GM23248 (cell line): ENCODE results near the gene HTR3C.

Experiments used
- EZH2 ChIP-seq: fragments of 200-600 bp; sonication (generic); IDR thresholded peaks from 2 replicates; pipeline ENCODE4 v1.6.1; 2018; ENCODE audit warnings: antibody characterized with exemption, mild to moderate bottlenecking; ENCODE audit not compliant: insufficient read depth, poor library complexity, severe bottlenecking
- EZH2phosphoT487 ChIP-seq: fragments of 200-600 bp; sonication (generic); IDR thresholded peaks from 2 replicates; pipeline ENCODE4 v1.6.1; 2018; ENCODE audit warnings: antibody characterized with exemption, moderate library complexity, mild to moderate bottlenecking, low read depth; ENCODE audit not compliant: insufficient read depth

- no peak for TF ChIP-seq EZH2
- no peak for TF ChIP-seq EZH2phosphoT487
Observed at GRCh38 chr3:184058029-184058428, 5.2 kb downstream of the HTR3C start.
